ENCODE data around the gene DOCK1. TPM values are rescaled to one million over a fixed set of nuclear protein-coding genes. Genes with fewer than 3 reads are reported as not detected.
"Not testable (repeated sequence)": the region's sequence is repeated elsewhere in the genome, so short reads cannot be mapped to it uniquely, and the experiment has no call there.

The DOCK1 gene
- total RNA-seq, 2 donors from 2014 or later: 52.9 to 76.7 TPM

- no peak for ATAC-seq (ENCODE audit: insufficient number of reproducible peaks, low FRiP score, low read depth)
- TF ChIP-seq CTCF (IDR thresholded peaks at IDR 0.05): no peak
- H3K27ac ChIP-seq: no peak overlapping the region
Measured at GRCh38 chr10:127292888-127293287, 387.7 kb downstream of the DOCK1 start.

DNA sequence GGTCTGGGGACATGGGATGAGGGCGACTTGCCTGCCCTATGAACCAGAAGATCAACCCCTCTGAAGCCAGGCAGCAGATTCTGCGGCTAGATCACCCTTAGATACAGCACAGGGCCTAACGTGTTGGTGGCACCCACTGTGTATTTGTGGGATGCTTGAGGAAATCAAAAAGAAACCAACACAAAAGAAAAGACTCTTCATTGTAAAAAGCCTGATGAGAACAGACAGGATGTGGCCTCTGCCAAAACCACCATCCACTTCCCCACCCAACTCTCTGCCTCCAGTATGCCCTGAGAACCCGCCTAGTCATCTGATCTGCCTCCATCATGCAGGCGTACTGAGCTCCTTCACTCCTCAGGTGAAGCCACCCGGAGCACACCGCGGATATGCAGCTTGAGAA lies 388.4 kb downstream of the DOCK1 start:
- H3K4me1 ChIP-seq (ENCODE audit: control insufficient read depth in 1 of 2, low read depth in 2 of 2): no peaks in the 10 kb centered on the region
- ATAC-seq (ENCODE audit: insufficient number of reproducible peaks, low FRiP score, low read depth) (no peak), DNase-seq (ENCODE audit: low spot score) (no peak)

More at GRCh38 chr10:127292888-127293287, 387.7 kb downstream of the DOCK1 start:
- H3K9me3 ChIP-seq: peaks cover 5% of the 10 kb centered on the region
- no peaks in the 10 kb centered on the region for H3K4me1 ChIP-seq (ENCODE audit: control insufficient read depth in 1 of 2, low read depth in 2 of 2)
- no peaks in the 10 kb centered on the region for H3K36me3 ChIP-seq
- no peak for DNase-seq (ENCODE audit: low spot score)
- no peaks in the 10 kb centered on the region for H3K27me3 ChIP-seq (replicated peaks; ENCODE audit: insufficient read depth)
- H3K4me3 ChIP-seq: no peak overlapping the region

DNA sequence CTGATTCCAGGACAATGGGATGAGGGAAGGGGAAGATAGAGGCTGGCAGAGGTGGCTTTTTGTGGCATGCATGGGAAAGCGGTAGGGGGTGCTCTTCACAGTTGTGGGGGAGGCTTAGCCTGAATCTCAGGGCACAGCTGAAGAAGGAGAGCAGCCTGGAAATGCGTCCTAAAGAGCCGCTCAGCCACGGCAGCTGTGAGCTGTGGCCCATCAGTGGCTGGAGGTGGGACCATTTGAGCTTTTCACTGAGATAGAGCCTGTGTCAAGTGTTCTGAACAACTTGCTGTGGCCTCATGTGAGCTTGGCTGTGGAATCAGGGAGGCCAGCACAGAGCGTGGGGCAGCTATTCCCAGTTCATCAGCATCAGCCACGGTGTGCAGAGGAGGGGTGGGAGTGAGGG lies 391.5 kb downstream of the DOCK1 start:
- no peak overlapping the region for H3K27ac ChIP-seq
- H3K9me3 ChIP-seq: no peaks in the 10 kb centered on the region
- no peak overlapping the region for H3K4me3 ChIP-seq
- no peak for DNase-seq (ENCODE audit: low spot score)
- no peak for ATAC-seq (ENCODE audit: insufficient number of reproducible peaks, low FRiP score, low read depth)
- no peaks in the 10 kb centered on the region for H3K27me3 ChIP-seq (replicated peaks; ENCODE audit: insufficient read depth)
- no peaks in the 10 kb centered on the region for H3K36me3 ChIP-seq
- TF ChIP-seq CTCF (IDR thresholded peaks at IDR 0.05): no peak
- H3K4me1 ChIP-seq (ENCODE audit: control insufficient read depth in 1 of 2, low read depth in 2 of 2): no peaks in the 10 kb centered on the region

More for the DNA sequence above, 388.4 kb downstream of the DOCK1 start:
- Histone ChIP-seq H3K27me3 (replicated peaks; ENCODE audit: insufficient read depth) (no peaks in the 10 kb centered on the region), H3K27ac (no peak overlapping the region), H3K9me3 (no peaks in the 10 kb centered on the region), H3K4me3 (no peak overlapping the region), H3K36me3 (no peaks in the 10 kb centered on the region)
- TF ChIP-seq CTCF (IDR thresholded peaks at IDR 0.05): no peak

- Histone ChIP-seq H3K9me3 (no peaks in the 10 kb centered on the region), H3K36me3 (no peaks in the 10 kb centered on the region), H3K27ac (no peak overlapping the region), H3K4me1 (ENCODE audit: control insufficient read depth in 1 of 2, low read depth in 2 of 2) (no peaks in the 10 kb centered on the region), H3K4me3 (no peak overlapping the region), H3K27me3 (replicated peaks; ENCODE audit: insufficient read depth) (no peaks in the 10 kb centered on the region)
- DNase-seq (ENCODE audit: low spot score) (no peak), ATAC-seq (ENCODE audit: insufficient number of reproducible peaks, low FRiP score, low read depth) (no peak)
- no peak for TF ChIP-seq CTCF (IDR thresholded peaks at IDR 0.05)
Measured at GRCh38 chr10:127298381-127298780, 393.2 kb downstream of the DOCK1 start.

DNA sequence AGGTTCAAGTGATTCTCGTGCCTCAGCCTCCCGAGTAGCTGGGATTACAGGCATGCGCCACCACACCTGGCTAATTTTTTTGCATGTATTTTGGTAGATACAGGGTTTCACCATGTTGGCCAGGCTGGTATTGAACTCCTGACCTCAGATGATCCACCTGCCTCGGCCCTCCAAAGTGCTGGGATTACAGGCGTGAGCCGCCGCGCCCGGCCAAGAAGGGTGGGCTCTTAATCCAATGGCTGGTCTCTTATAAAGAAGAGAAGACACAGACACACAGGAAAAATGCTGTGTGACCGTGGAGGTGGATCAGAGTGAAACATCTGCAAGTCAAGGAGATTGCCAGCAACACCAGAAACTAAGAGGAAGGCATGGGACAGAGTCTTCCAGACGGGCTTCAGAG lies 394.0 kb downstream of the DOCK1 start:
- H3K27ac ChIP-seq; ATAC-seq (ENCODE audit: insufficient number of reproducible peaks, low FRiP score, low read depth); H3K36me3 ChIP-seq; H3K4me3 ChIP-seq; DNase-seq (ENCODE audit: low spot score); H3K4me1 ChIP-seq (ENCODE audit: control insufficient read depth in 1 of 2, low read depth in 2 of 2); H3K27me3 ChIP-seq (replicated peaks; ENCODE audit: insufficient read depth); H3K9me3 ChIP-seq: not testable (repeated sequence)

DNA sequence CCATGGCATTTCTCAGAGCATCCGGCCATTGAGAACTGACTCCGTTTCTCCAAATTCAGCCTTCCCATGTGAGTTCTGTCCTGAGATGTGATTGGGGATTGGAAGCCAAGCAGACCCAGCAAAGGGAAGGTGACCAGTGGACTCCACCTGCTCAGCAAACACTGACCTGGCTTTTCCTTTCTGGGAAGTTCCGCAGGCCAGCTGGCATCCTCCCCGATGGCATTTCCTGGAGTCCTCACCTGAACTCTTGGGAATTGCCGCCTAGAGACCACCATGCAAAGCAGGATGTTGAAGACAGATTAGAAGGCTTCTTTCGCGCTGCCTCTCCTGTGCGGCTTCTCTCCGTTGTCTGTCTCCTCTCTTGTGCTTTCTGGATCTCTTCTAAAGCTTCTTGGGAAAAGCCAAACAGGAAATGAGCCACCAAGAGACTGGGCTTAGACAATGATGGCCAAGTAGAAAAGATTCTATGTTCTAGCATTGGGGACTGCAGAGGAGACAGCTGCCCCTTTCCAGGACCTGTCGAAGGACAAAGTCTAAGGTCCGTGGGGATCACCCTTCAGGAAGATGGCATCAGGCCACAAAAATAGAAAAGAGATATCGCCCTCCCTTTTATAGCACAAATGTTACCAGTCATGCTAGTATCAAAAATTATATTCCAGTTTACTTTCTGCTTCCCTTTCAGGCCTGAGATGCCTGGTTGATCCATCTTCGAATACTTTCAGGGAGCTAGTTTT lies 394.9 kb downstream of the DOCK1 start:
- Histone ChIP-seq H3K27me3 (replicated peaks; ENCODE audit: insufficient read depth) (no peaks in the 10 kb centered on the region), H3K4me1 (ENCODE audit: control insufficient read depth in 1 of 2, low read depth in 2 of 2) (no peaks in the 10 kb centered on the region), H3K27ac (no peak overlapping the region), H3K9me3 (no peaks in the 10 kb centered on the region), H3K4me3 (no peak overlapping the region), H3K36me3 (no peaks in the 10 kb centered on the region)
- no peak for DNase-seq (ENCODE audit: low spot score)
- TF ChIP-seq CTCF (IDR thresholded peaks at IDR 0.05): no peak
- ATAC-seq (ENCODE audit: insufficient number of reproducible peaks, low FRiP score, low read depth): no peak
